Measurements from ENCODE around the gene BBX.

The BBX gene

DNA sequence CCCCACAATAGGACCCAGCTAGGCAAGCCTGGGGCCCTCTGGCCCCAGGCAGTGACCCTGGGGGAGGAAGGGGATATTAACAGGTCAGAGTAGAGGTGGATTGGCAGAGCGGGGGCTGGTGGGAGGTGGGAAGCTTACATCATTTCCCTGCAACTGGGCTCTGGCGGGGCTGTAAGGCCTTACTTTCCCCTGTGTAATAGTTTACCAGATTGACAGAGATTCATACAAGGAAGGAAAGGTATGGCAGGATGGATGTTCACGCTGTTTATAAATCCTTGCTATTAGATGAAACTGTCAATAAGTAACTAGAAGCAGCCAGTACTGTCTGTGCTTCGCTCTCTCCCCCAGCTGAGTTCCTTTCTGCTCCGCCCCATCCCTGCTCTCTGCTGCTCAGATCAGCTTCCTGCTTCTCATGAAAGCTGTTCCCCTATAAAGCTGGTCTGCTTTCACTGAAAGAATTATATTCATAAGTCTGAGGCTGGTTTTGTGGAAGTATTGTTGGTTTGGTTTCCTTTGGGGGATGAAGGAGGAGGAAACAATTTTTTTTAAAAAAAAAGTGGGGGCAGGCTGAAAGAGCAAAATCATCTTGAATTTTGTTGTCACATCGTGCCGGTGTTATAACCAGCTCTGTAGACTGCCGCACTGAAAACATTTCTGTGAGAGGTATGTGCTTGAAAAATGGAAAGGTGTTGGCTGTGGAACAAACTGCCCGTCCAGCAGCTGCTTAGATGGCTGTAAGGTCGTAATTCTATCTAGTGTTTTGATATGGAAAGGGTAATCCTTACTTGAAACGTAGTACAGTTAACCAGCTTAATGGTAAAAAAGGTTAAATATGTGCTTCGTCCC lies 76.4 kb downstream of the BBX start:
- Histone ChIP-seq H3K4me1 (ENCODE audit: insufficient read depth, low read length) (peaks cover 61% of the 10 kb centered on the region), H3K9ac (ENCODE audit: low read depth, low read length) (peak overlapping the region; percentile 47), H3K9me3 (ENCODE audit: insufficient read depth, low read depth, low read length) (no peaks in the 10 kb centered on the region), H3K4me3 (ENCODE audit: low read length) (peak overlapping the region; percentile 40), H3K27ac (ENCODE audit: low read depth, low read length) (peak overlapping the region; percentile 84), H3K27me3 (ENCODE audit: insufficient read depth, low read length) (no peaks in the 10 kb centered on the region), H3K36me3 (ENCODE audit: insufficient read depth, low read length) (no peaks in the 10 kb centered on the region)
- 38% methylated on average over 12 of the region's 12 CpGs for WGBS

DNA sequence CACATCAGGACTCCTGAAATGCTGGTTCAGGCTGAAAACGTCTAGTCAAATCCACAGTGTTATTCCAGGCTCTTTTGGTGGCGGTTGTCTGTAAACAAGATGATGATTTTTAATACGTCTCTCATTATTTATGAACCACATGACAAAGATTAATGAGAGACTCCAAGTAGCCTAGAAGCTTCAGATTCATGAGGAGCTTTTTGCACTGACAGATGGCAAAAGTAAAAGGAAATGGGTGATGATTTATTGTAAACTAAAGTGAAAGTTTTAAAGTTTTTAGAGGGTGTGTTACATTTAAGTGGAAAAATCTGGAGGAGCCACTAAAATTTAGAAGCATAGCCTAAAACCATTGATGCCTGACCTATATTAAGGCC lies 77.0 kb downstream of the BBX start:
- Histone ChIP-seq H3K36me3 (ENCODE audit: insufficient read depth, low read length) (no peaks in the 10 kb centered on the region), H3K27ac (ENCODE audit: low read depth, low read length) (peak overlapping the region; percentile 84), H3K9me3 (ENCODE audit: insufficient read depth, low read depth, low read length) (no peaks in the 10 kb centered on the region), H3K27me3 (ENCODE audit: insufficient read depth, low read length) (no peaks in the 10 kb centered on the region), H3K4me3 (ENCODE audit: low read length) (peak overlapping the region; percentile 40; the same call in 1 of the 2 replicates), H3K9ac (ENCODE audit: low read depth, low read length) (peak overlapping the region; percentile 47; the same call in 1 of the 2 replicates), H3K4me1 (ENCODE audit: insufficient read depth, low read length) (peaks cover 57% of the 10 kb centered on the region)
- 70% methylated on average over 3 of the region's 3 CpGs for WGBS

DNA sequence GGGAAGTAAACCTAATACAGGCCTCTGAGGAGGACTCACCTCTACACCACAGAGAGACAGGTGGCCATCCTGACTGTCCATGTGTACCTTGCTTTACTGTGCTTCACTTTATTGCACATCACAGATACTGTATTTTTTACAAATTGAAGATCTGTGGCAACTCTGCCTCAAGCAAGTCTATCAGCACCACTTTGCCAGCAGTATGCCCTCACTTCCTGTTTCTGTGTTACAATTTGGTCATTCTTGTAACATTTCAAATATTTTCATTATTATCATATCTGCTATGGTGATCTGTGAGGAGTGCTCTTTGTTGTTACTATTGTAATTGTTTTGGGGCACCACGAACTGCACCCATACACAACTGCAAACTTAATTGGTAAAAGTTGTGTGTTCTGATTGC lies 78.0 kb downstream of the BBX start:
- H3K9me3 ChIP-seq (ENCODE audit: insufficient read depth, low read depth, low read length): no peaks in the 10 kb centered on the region
- peaks cover 52% of the 10 kb centered on the region for H3K4me1 ChIP-seq (ENCODE audit: insufficient read depth, low read length)
- no peaks in the 10 kb centered on the region for H3K36me3 ChIP-seq (ENCODE audit: insufficient read depth, low read length)
- no peak overlapping the region for H3K9ac ChIP-seq (ENCODE audit: low read depth, low read length)
- no CpG with 5 or more reads among the region's 1 CpG for WGBS
- H3K27me3 ChIP-seq (ENCODE audit: insufficient read depth, low read length): no peaks in the 10 kb centered on the region
- H3K4me3 ChIP-seq (ENCODE audit: low read length): no peak overlapping the region
- no peak overlapping the region for H3K27ac ChIP-seq (ENCODE audit: low read depth, low read length)

DNA sequence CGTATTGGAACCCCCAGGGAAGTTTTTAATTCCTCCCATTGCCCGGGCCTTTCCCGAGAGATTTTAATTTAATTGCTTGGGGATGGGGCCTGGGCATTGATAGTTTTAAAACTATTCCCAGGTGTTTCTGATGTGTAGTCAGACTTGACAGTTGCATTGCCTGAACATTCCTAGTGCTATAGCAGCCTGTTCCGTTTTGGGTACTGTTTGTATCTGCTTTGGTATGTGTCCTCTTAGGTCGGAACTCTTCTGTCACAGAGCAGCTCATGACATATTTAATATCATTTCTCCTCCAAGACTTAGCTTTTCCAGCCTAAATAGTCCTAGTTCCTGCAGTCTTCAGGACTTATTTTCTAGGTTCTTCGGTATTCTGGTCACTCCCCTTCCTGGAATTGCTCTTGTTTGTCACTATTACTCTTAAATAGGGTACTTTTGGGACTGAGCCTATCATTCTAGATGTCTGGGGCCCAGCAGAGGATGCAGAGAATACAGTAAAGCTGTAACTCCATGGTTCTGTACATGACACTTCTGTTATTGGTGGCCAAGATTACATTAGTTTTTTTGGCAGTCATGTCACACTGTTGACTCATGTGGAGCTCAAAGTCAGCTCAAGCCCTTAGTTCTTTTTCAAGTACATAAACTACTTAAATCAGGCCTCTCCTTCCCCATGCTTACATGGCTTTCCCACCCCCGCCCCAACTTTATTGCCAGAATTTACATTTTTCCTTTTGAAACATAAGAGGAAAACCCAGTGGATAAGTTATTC lies 81.5 kb downstream of the BBX start:
- Histone ChIP-seq H3K4me3 (ENCODE audit: low read length) (no peak overlapping the region), H3K27ac (ENCODE audit: low read depth, low read length) (no peak overlapping the region), H3K9ac (ENCODE audit: low read depth, low read length) (no peak overlapping the region), H3K9me3 (ENCODE audit: insufficient read depth, low read depth, low read length) (no peaks in the 10 kb centered on the region), H3K27me3 (ENCODE audit: insufficient read depth, low read length) (no peaks in the 10 kb centered on the region), H3K4me1 (ENCODE audit: insufficient read depth, low read length) (peaks cover 17% of the 10 kb centered on the region), H3K36me3 (ENCODE audit: insufficient read depth, low read length) (no peaks in the 10 kb centered on the region)
- 91% methylated on average over 7 of the region's 7 CpGs for WGBS

DNA sequence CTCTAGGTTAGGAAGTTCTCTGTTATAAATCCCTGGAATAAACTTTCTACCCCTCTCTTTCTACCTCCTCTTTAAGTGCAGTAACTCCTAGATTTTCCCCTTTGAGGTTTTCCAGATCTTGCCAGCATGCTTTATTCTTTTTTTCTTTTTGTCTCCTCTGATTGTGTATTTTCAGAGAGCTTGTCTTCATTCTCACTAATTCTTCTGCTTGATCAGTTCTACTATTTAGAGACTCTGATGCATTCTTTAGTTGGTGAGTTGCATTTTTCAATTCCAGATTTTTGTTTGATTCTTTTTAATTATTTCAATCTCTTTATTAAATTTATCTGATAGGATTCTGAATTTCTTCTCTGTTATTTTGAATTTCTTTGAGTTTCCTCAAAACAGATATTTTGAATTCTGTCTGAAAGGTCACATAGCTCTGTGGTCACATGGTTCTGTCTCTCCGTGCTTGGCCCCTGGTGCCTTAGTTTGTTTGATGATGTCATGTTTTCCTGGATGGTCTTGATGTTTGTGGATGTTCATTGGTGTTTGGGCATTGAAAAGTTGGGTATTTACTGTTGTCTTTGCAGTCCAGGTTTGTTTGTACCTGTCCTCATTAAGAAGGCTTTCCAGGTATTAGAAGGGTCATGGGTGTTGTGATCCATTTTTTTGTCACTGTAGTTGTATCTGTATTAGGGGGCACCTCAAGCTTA lies 89.2 kb downstream of the BBX start:
- Histone ChIP-seq H3K9ac (ENCODE audit: low read depth, low read length) (no peak overlapping the region), H3K4me3 (ENCODE audit: low read length) (no peak overlapping the region), H3K9me3 (ENCODE audit: insufficient read depth, low read depth, low read length) (no peaks in the 10 kb centered on the region), H3K27me3 (ENCODE audit: insufficient read depth, low read length) (no peaks in the 10 kb centered on the region), H3K27ac (ENCODE audit: low read depth, low read length) (no peak overlapping the region), H3K36me3 (ENCODE audit: insufficient read depth, low read length) (no peaks in the 10 kb centered on the region), H3K4me1 (ENCODE audit: insufficient read depth, low read length) (peaks cover 4% of the 10 kb centered on the region; the same call in 1 of the 2 replicates)
- 93% methylated on average over 1 of the region's 1 CpG for WGBS

DNA sequence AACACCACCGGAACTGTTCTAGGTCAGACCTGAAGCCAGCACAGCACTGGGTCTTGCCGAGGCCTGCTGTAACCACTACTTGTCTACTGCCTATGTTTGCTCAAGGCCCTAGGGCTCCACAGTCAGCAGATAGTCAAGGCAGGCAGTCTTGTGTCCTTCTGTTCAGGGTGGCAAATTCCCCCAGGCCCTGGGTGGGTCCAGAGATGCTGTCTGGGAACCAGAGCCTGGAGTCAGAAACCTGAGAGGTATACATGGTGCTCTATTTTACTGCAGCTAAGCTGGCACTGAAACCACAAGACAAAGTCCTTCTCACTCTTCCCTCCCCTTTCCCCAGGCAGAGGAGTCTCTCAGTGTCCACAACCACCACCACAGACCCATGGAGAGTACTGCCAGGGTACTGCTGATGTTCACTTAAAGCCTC lies 89.9 kb downstream of the BBX start:
- Histone ChIP-seq H3K27ac (ENCODE audit: low read depth, low read length) (no peak overlapping the region), H3K9me3 (ENCODE audit: insufficient read depth, low read depth, low read length) (no peaks in the 10 kb centered on the region), H3K27me3 (ENCODE audit: insufficient read depth, low read length) (no peaks in the 10 kb centered on the region), H3K36me3 (ENCODE audit: insufficient read depth, low read length) (no peaks in the 10 kb centered on the region), H3K9ac (ENCODE audit: low read depth, low read length) (no peak overlapping the region), H3K4me1 (ENCODE audit: insufficient read depth, low read length) (peaks cover 4% of the 10 kb centered on the region; the same call in 1 of the 2 replicates), H3K4me3 (ENCODE audit: low read length) (no peak overlapping the region)
- WGBS: 94% methylated on average over 2 of the region's 2 CpGs

DNA sequence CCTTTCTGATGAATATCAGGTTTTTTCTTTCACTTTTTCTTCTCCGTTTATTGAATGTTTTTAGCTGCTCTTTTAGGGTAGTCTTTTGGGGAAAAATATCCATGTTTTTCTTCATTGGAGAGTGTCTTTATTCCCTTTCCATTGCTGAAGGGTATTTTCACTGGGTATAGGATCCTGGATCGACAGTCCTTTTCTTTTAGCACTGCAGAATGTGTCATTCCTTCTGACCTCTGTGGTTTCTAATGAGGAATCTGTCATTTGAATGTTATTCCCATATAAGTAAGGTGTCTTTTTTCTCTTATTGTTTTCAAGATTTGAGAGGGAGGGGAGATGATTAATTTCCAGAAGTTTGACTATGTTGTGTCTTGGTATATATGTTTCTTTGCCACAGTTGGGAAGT lies 96.8 kb downstream of the BBX start:
- Histone ChIP-seq H3K36me3 (ENCODE audit: insufficient read depth, low read length) (no peaks in the 10 kb centered on the region), H3K4me1 (ENCODE audit: insufficient read depth, low read length) (peaks cover 30% of the 10 kb centered on the region), H3K27me3 (ENCODE audit: insufficient read depth, low read length) (no peaks in the 10 kb centered on the region), H3K4me3 (ENCODE audit: low read length) (no peak overlapping the region), H3K9me3 (ENCODE audit: insufficient read depth, low read depth, low read length) (no peaks in the 10 kb centered on the region), H3K27ac (ENCODE audit: low read depth, low read length) (no peak overlapping the region), H3K9ac (ENCODE audit: low read depth, low read length) (no peak overlapping the region)
- WGBS: 86% methylated on average over 1 of the region's 2 CpGs

DNA sequence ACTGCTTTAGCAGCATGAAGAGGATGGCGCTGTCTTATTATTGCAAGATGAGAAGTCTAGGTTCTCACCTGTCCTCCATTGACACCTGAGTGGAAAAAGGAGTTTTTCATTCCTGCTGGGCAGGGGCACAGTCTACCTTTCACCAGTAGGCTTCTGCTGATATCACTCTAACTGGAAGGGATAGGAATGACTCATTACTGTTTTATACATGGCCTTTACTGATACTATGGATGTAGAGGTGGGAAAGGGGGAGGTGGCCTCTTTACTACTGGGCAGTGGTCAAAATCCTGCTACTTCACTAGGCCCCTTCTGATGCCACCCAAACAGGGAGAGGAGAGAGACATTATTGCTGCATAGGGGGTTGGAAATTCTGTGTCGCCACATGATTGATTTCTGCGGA lies 97.8 kb downstream of the BBX start:
- H3K4me1 ChIP-seq (ENCODE audit: insufficient read depth, low read length): peaks cover 28% of the 10 kb centered on the region
- WGBS: 87% methylated on average over 3 of the region's 3 CpGs
- H3K27ac ChIP-seq (ENCODE audit: low read depth, low read length): no peak overlapping the region
- H3K27me3 ChIP-seq (ENCODE audit: insufficient read depth, low read length): no peaks in the 10 kb centered on the region
- no peak overlapping the region for H3K4me3 ChIP-seq (ENCODE audit: low read length)
- no peaks in the 10 kb centered on the region for H3K36me3 ChIP-seq (ENCODE audit: insufficient read depth, low read length)
- no peaks in the 10 kb centered on the region for H3K9me3 ChIP-seq (ENCODE audit: insufficient read depth, low read depth, low read length)
- H3K9ac ChIP-seq (ENCODE audit: low read depth, low read length): no peak overlapping the region

DNA sequence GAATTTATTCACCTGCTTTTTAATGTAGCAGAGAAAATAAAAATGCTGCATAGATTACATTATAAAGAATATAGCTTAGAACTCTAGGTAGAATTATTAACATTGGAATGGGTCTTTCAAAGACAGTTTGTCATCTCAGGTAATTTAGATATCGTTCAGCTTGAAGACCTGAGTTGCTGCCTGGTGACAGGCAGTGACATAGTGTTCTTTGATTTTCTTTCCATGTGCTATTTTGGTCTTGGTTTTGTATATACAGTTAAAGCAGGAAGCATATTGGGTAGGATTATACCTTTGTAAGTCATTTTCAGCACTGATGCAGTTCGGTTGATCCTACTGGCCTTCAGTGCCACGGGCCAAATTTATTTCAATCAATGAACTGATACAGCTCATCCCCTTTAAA lies 98.7 kb downstream of the BBX start:
- Histone ChIP-seq H3K27me3 (ENCODE audit: insufficient read depth, low read length) (no peaks in the 10 kb centered on the region), H3K9me3 (ENCODE audit: insufficient read depth, low read depth, low read length) (no peaks in the 10 kb centered on the region), H3K4me3 (ENCODE audit: low read length) (no peak overlapping the region), H3K27ac (ENCODE audit: low read depth, low read length) (no peak overlapping the region), H3K4me1 (ENCODE audit: insufficient read depth, low read length) (peaks cover 27% of the 10 kb centered on the region), H3K9ac (ENCODE audit: low read depth, low read length) (no peak overlapping the region), H3K36me3 (ENCODE audit: insufficient read depth, low read length) (no peaks in the 10 kb centered on the region)
- WGBS: 95% methylated on average over 3 of the region's 3 CpGs

DNA sequence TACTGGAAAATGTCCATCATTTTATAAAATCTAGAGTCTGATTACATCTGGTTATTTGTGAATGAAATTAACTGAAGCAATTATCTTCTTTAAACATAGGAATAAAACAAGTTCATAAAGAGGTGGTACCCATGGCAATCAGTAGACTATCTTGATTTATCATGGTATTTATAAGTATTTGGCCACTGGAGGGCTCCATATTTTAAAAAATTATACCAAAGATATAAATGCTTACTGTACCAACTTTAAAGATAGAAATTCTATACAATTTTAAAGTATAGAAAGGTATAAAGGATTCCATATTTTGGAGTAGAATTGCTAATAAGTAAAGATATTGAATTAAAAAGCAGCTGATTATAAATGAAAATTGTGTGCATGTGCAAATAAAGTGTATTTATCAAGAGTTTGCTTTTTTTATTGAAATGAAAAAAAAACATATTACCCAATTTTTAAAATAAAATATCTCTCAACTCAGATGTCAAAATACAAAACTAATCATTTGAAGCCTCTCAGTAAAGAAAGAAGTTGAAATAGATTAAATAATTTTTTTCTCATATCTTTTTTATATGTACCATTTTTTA lies 105.3 kb downstream of the BBX start:
- no peak overlapping the region for H3K4me3 ChIP-seq (ENCODE audit: low read length)

DNA sequence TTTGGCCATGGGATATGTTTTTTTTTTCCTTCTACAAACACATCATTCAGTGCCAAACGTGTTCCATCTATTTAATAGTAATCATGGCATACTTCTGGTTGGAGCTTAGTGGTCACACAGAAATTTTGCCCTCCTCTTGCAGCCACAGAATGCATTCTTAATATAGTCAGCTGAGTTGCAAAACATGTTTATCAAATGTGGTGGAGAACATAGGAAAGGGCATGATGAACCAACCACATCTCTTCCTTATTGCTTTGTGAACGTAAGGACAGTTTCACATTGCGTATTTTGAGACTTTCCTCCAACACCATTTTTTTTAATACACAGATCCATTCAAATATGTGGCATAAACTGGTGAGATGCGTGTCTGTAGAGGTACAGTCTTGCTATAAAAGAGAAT lies 106.8 kb downstream of the BBX start:
- Histone ChIP-seq H3K36me3 (ENCODE audit: insufficient read depth, low read length) (no peaks in the 10 kb centered on the region), H3K4me1 (ENCODE audit: insufficient read depth, low read length) (peaks cover 20% of the 10 kb centered on the region), H3K27ac (ENCODE audit: low read depth, low read length) (no peak overlapping the region), H3K9me3 (ENCODE audit: insufficient read depth, low read depth, low read length) (no peaks in the 10 kb centered on the region), H3K9ac (ENCODE audit: low read depth, low read length) (no peak overlapping the region), H3K27me3 (ENCODE audit: insufficient read depth, low read length) (no peaks in the 10 kb centered on the region), H3K4me3 (ENCODE audit: low read length) (no peak overlapping the region)
- WGBS: 88% methylated on average over 4 of the region's 4 CpGs

More for the DNA sequence above, 105.3 kb downstream of the BBX start:
- no peaks in the 10 kb centered on the region for H3K9me3 ChIP-seq (ENCODE audit: insufficient read depth, low read depth, low read length)
- no peaks in the 10 kb centered on the region for H3K27me3 ChIP-seq (ENCODE audit: insufficient read depth, low read length)
- H3K36me3 ChIP-seq (ENCODE audit: insufficient read depth, low read length): no peaks in the 10 kb centered on the region
- no peak overlapping the region for H3K9ac ChIP-seq (ENCODE audit: low read depth, low read length)
- no peak overlapping the region for H3K27ac ChIP-seq (ENCODE audit: low read depth, low read length)
- peaks cover 23% of the 10 kb centered on the region for H3K4me1 ChIP-seq (ENCODE audit: insufficient read depth, low read length)
